ENCODE results near the gene LHFPL6. TPM values are rescaled to one million over a fixed set of nuclear protein-coding genes. Genes with fewer than 3 reads are reported as not detected.

The LHFPL6 gene
- total and polyA plus RNA-seq, 2 experiments from 2014 or later: 7.8 to 9.5 TPM

GRCh38 chr13:39590466-39591036 is 12.4 kb downstream of the LHFPL6 start (continued):
- TF ChIP-seq ZNF462 (CRISPR knock-in tag; IDR thresholded peaks at IDR 0.05) (no peak), STAT1 (IDR thresholded peaks at IDR 0.05; ENCODE audit: unreplicated experiment) (no peak), ETS1 (IDR thresholded peaks at IDR 0.05) (no peak), JUNB (IDR thresholded peaks at IDR 0.05; ENCODE audit: unreplicated experiment) (no peak), EZH2phosphoT487 (IDR thresholded peaks at IDR 0.05; ENCODE audit: unreplicated experiment) (no peak)

- Mint-ChIP-seq H3K27ac (no peak overlapping the region), H3K36me3 (ENCODE audit: low read depth) (no peaks in the 10 kb centered on the region), H3K4me3 (no peak overlapping the region), H3K4me1 (peaks cover 8% of the 10 kb centered on the region; the same call in 2 of the 3 replicates), H3K9me3 (no peaks in the 10 kb centered on the region), H3K27me3 (ENCODE audit: insufficient read depth, low read depth, poor library complexity) (peaks cover 5% of the 10 kb centered on the region)
- H3K4me2 ChIP-seq: no peak overlapping the region
- no peak overlapping the region for H3K27ac ChIP-seq (ENCODE audit: low read depth)
- no peaks in the 10 kb centered on the region for H3K36me3 ChIP-seq (ENCODE audit: insufficient read depth)
- no peak overlapping the region for H2AFZ ChIP-seq
- H3K4me3 ChIP-seq: no peak overlapping the region
- H3K4me1 ChIP-seq (ENCODE audit: insufficient read depth): no peaks in the 10 kb centered on the region
- DNase-seq (ENCODE audit: low spot score) (no peak), ATAC-seq (no peak)
- no peaks in the 10 kb centered on the region for H3K9me2 ChIP-seq (ENCODE audit: insufficient read depth)
- TF ChIP-seq ZNF462 (CRISPR knock-in tag; IDR thresholded peaks at IDR 0.05) (no peak), POLR2AphosphoS5 (IDR thresholded peaks at IDR 0.05; ENCODE audit: low read depth) (no peak)
- no peaks in the 10 kb centered on the region for H4K20me1 ChIP-seq (replicated peaks; ENCODE audit: insufficient read depth)
- H3K79me2 ChIP-seq (replicated peaks; ENCODE audit: insufficient read depth): no peaks in the 10 kb centered on the region
- no peaks in the 10 kb centered on the region for H3F3A ChIP-seq (replicated peaks; ENCODE audit: low read depth)
- H3K27me3 ChIP-seq (ENCODE audit: insufficient read depth): no peaks in the 10 kb centered on the region
Measured at GRCh38 chr13:39588384-39588783, 14.6 kb downstream of the LHFPL6 start.

Data from GM23338 (cell line).